Effector memory CD4-positive, alpha-beta T cell (primary cell): ENCODE data around the gene BSND.
A peak's percentile ranks its signal among the peaks of the same experiment; 100 is the strongest.

Source experiments
- DNase-seq, 3 donors: peaks; one replicate each; pipeline ENCODE4 v3.0.0-alpha.2; 2020
- H3K27ac ChIP-seq: 2 replicates; pipeline ENCODE4 v1.7.0; 2013; ENCODE audit warnings: mild to moderate bottlenecking, low read length, moderate library complexity; ENCODE audit not compliant: insufficient read depth, poor library complexity, severe bottlenecking
- H3K27me3 ChIP-seq: replicated peaks from 2 replicates; pipeline ENCODE4 v1.7.0; 2013; ENCODE audit warnings: mild to moderate bottlenecking, low read length; ENCODE audit not compliant: insufficient read depth, control insufficient read depth, poor library complexity, severe bottlenecking
- H3K36me3 ChIP-seq: 2 replicates; pipeline ENCODE4 v1.7.0; 2013; ENCODE audit warnings: mild to moderate bottlenecking, low read length, moderate library complexity; ENCODE audit not compliant: control insufficient read depth, insufficient read depth
- H3K4me1 ChIP-seq: 2 replicates; pipeline ENCODE4 v1.7.0; 2013; ENCODE audit warnings: low read length, mild to moderate bottlenecking; ENCODE audit not compliant: control insufficient read depth, insufficient read depth, poor library complexity, severe bottlenecking
- H3K4me3 ChIP-seq: 2 replicates; pipeline ENCODE4 v1.7.0; 2013; ENCODE audit warnings: low read length, low read depth, mild to moderate bottlenecking; ENCODE audit not compliant: insufficient read depth, poor library complexity, severe bottlenecking
- H3K9me3 ChIP-seq: 2 replicates; pipeline ENCODE4 v1.7.0; 2013; ENCODE audit warnings: mild to moderate bottlenecking, low read length, moderate library complexity; ENCODE audit not compliant: control insufficient read depth
- total RNA-seq, 3 donors: gene quantifications; one replicate each; lab custom pipeline; 2026; lab: John Stamatoyannopoulos, UW

Gene BSND
- total RNA-seq = 0 to 0.09 (median 0) reads per million in 3 donors

DNA sequence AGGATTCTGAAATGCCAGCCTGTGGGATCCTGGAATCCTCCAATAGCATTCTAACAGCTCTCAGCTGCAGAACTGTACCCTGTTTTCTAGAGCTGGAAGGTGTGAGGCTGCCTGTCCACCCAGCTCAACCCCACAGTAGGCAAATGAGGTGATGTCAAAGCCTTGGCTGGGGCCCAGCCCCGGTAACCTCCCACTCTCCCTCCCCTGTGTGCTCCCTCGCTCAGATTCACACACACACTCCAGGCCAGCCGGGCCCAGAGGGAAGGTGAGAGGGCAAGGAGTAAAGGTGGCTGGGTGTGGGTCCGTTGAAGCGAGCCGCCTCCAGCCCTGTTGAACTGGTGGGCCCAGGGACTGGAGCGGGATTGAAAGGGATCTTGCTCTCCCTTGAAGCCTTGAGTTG, at the start of gene BSND:
TSS of gene BSND (plus strand) at position 257 of the 400 bp plus-strand sequence. CDS start 254 bp downstream, outside the sequence.
- Histone ChIP-seq H3K4me3 (no peak within 1 kb of the TSS), H3K9me3 (no peaks in the 10 kb centered on the region), H3K27me3 (peaks cover 15% of the 10 kb centered on the region), H3K4me1 (peaks cover 12% of the 10 kb centered on the region), H3K36me3 (no peaks in the 10 kb centered on the region), H3K27ac (no peak within 1 kb of the TSS)
- no peak for DNase-seq

DNA sequence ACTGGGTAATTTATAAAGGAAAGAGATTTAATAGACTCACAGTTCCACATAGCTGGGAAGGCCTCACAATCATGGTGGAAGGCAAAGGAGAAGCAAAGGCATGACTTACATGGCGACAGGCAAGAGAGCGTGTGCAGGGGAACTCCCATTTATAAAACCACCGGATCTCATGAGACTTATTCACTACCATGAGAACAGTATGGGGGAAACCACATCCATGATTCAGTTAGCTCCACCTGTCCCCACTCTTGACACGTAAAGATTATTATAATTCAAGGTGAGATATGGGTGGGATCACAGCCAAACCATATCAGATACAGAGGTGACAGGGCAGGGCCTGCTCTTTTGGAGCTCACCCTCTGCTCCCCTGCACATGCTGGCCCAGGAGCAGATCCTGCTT, 49.7 kb upstream of the BSND start:
- H3K4me3 ChIP-seq = no peak overlapping the region
- no peaks in the 10 kb centered on the region for H3K4me1 ChIP-seq
- H3K9me3 ChIP-seq = no peaks in the 10 kb centered on the region
- no peaks in the 10 kb centered on the region for H3K36me3 ChIP-seq
- no peak overlapping the region for H3K27ac ChIP-seq
- no peaks in the 10 kb centered on the region for H3K27me3 ChIP-seq
- no peak for DNase-seq

DNA sequence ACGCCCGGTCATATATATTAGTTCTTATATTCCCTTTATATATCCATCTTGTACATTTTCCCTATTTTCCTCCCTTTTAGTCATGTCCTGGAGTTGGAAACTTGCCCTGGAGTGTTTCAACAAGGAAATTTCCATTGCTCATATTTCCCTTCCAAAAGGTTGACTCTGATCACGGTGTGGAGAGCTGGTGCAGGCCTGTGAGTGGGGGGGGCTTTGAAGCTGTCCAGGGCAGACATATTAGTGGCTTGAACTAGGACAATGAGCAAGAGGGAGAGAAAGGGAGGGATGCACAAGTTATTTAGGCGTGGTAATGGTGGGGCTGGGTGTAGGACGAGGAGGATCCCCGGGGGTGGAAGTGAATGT, 48.7 kb upstream of the BSND start:
- Histone ChIP-seq H3K4me1 (no peaks in the 10 kb centered on the region), H3K27ac (no peak overlapping the region), H3K4me3 (no peak overlapping the region), H3K9me3 (no peaks in the 10 kb centered on the region), H3K36me3 (no peaks in the 10 kb centered on the region), H3K27me3 (no peaks in the 10 kb centered on the region)
- DNase-seq = no peak

DNA sequence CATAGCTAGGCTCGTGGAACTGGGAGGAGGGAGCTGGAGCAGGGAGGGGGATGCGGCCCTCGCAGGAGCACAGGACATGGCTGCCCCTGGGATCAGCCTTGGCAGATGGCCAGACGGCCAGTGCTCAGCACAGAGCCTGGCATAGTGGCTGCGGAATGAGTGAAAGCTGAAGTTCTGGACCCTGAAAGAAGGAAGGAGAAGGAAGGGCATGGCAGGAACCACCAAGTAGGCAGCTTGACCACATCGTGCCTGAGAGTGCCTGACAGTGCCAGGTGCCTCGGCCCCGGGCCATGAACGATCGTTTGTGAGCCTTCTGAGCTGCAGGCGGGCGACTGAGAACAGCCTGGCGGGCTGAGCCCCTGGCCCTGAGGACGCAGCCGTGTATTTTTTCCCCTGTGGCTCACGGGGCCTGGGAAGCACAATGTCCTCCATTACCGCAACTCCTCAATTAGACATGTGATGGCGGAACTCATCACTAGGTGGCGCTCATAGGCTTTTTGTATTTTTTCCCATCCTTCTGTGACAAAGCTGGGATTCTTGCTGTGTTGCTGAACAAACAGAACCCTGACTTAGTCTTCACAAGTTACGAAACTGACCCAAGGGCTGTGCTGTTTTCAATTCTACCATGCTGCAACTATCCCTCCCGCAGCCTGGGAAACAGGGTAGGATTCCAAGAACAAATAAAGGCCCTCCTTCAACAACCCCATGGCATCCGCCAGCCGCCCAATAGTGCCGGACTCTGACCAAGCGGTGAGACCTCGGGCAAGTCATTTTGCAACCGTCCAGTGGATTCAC, 48.2 kb upstream of the BSND start:
- H3K27ac ChIP-seq = no peak overlapping the region
- H3K27me3 ChIP-seq = no peaks in the 10 kb centered on the region
- no peaks in the 10 kb centered on the region for H3K36me3 ChIP-seq
- no peaks in the 10 kb centered on the region for H3K4me1 ChIP-seq
- no peaks in the 10 kb centered on the region for H3K9me3 ChIP-seq
- DNase-seq = peak; percentile 14 to 37 (median 25)
- H3K4me3 ChIP-seq = no peak overlapping the region

DNA sequence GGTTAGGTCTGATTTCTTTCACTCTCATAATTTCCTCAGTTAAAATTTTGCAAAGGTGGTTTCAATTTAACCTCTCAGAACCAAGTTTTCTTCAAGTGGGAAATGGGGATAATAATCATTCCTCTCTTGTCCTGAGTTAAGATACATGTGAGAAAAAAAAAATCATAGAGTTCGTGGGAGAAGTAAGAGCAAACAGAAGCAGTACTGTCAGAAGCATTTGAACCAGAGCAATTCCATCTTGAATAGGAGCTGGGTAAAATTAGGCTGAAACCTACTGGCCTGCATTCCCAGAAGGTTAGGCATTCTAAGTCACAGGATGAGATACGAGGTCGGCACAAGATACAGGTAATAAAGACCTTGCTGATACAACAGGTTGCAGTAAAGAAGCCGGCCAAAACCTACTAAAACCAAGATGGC, 46.9 kb upstream of the BSND start:
- H3K9me3 ChIP-seq = no peaks in the 10 kb centered on the region
- no peak overlapping the region for H3K27ac ChIP-seq
- no peak for DNase-seq
- H3K4me3 ChIP-seq = no peak overlapping the region
- no peaks in the 10 kb centered on the region for H3K36me3 ChIP-seq
- no peaks in the 10 kb centered on the region for H3K4me1 ChIP-seq
- no peaks in the 10 kb centered on the region for H3K27me3 ChIP-seq

DNA sequence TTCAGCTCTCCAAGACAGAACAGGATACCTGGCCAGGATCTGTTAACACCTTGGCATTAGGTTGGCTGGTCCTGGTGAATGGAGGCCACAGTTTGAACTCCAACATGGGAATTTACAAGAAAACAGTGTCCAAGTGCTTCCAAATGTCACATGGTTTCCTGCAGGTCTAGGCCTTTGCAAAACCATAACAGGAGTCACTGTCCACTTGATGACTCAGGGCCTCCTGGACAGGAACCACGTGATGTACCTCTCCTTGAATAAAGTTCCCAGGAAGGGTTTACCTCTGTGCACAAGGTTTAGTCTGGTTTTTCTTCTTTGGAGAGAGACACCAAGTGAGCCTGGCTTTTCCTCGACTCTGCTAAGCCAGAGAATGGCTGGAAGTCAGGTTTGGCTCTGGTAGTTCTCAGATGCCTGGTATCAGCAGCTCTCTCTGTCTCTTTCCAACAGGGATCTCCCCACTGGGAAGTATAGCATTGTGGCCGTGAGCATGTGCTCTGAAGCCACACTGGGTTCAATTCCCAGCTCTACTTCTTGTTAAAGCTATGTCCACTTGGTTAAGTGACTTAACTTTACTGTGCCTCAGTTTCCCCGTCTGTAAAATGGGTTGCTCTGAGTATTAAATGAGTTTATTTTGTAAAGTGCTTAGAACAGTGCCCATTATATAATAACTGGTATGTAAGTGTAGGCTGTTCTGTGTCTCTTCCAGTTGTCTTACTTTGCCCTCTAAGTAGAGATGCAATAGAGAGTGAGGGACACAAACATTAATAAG, 45.6 kb upstream of the BSND start:
- no peak for DNase-seq
- no peaks in the 10 kb centered on the region for H3K36me3 ChIP-seq
- no peak overlapping the region for H3K27ac ChIP-seq
- H3K4me1 ChIP-seq = no peaks in the 10 kb centered on the region
- no peaks in the 10 kb centered on the region for H3K9me3 ChIP-seq
- H3K4me3 ChIP-seq = no peak overlapping the region
- no peaks in the 10 kb centered on the region for H3K27me3 ChIP-seq

DNA sequence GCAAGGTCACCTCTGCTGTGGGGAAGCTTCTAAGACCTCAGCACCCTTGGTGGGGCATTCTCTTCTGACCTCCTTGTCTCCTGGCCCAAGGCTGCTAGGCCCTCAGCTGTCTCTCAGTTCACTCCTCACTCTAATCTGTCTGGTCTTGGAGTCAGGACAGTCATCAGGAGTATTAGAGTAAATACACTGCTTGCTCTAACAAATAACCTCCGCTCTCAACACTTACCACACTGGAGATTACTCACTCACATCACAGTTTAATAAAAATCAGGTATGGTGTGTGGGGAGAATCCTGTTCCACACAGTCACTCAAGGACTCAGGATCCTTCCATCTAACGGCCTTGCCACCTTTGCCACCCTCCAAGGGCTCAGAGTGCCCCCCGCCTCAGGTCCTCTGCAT, 44.9 kb upstream of the BSND start:
- Histone ChIP-seq H3K4me3 (no peak overlapping the region), H3K27ac (no peak overlapping the region)

DNA sequence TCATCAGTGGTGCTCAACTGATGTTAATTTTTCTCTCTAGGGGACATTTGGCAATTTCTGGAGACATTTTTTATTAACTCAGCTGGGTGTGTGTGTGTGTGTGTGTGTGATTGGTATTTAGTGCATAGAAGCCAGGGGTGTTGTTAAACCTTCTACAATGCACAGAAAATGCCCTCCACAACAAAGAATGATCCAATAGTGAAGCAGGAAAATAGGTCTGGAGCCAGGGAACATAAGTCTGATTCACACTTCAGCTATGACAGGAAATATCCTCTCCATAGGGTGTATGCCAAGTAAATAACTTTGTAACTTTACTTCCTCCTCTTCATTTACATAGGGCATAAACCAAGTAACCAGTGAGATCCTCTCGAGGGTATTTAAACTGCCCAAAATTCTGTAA, 43.4 kb upstream of the BSND start:
- Histone ChIP-seq H3K9me3 (no peaks in the 10 kb centered on the region), H3K4me1 (no peaks in the 10 kb centered on the region), H3K27ac (no peak overlapping the region), H3K36me3 (no peaks in the 10 kb centered on the region), H3K4me3 (no peak overlapping the region), H3K27me3 (no peaks in the 10 kb centered on the region)
- no peak for DNase-seq

More for the DNA sequence above, 44.9 kb upstream of the BSND start:
- H3K36me3 ChIP-seq = no peaks in the 10 kb centered on the region
- DNase-seq = no peak
- H3K9me3 ChIP-seq = no peaks in the 10 kb centered on the region
- no peaks in the 10 kb centered on the region for H3K27me3 ChIP-seq
- no peaks in the 10 kb centered on the region for H3K4me1 ChIP-seq

DNA sequence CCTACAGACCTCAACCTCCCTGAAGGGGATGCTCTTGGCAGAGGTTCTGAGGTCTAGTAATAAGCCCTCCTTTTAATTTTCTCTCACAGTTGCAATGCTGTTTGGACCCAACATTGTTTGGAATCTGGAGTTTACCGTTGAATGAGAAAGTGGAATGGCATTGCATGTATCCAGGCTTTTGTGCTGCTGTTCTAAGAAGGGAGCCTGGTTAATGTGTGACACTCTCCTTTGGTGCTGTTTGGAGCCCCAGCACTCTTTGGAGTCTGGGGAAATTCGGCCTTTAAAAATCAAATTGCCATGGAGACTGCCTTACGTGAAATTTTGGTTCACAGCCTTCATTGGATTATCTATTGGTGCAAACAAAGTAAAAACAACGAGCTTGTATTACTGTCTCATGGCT, 42.0 kb upstream of the BSND start:
- Histone ChIP-seq H3K27me3 (no peaks in the 10 kb centered on the region), H3K36me3 (no peaks in the 10 kb centered on the region), H3K4me1 (no peaks in the 10 kb centered on the region), H3K9me3 (no peaks in the 10 kb centered on the region), H3K27ac (no peak overlapping the region), H3K4me3 (no peak overlapping the region)
- no peak for DNase-seq

DNA sequence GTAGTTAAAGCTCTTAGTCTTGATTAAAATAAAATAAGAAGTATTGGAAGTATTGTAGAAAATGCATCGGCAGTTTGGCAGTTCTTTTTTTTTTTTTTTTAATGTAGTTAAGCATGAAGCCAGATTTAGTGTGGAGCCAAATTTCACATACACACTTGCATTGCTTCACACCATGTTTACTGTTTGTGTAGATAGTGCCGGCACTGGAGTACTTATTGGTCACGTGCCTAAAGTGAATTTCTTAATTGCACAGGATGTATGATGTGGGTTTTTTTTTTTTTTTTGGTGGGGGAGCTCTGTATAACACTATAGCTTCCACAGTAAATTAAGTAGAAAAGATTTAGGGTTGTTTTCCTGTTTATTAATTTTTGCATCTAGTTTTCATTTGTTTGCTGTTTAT, 39.5 kb upstream of the BSND start:
- no peak for DNase-seq
- H3K27me3 ChIP-seq = no peaks in the 10 kb centered on the region
- H3K4me1 ChIP-seq = no peaks in the 10 kb centered on the region
- no peak overlapping the region for H3K27ac ChIP-seq
- no peaks in the 10 kb centered on the region for H3K36me3 ChIP-seq
- H3K9me3 ChIP-seq = no peaks in the 10 kb centered on the region
- no peak overlapping the region for H3K4me3 ChIP-seq
